Loucy (cell line): ENCODE measurements around the gene LPGAT1.

Experiments used
- H2AFZ ChIP-seq: fragments of 200-600 bp; sonication (generic); 2 replicates; pipeline ENCODE4 v1.6.0; 2016; ENCODE audit warnings: antibody characterized with exemption, mild to moderate bottlenecking, low read length, moderate library complexity
- H3F3A ChIP-seq: fragments of 200-600 bp; 2 replicates; pipeline ENCODE4 v1.6.0; 2016; ENCODE audit warnings: antibody characterized with exemption, low read depth, mild to moderate bottlenecking
- H3K27me3 ChIP-seq: fragments of 200-600 bp; sonication (generic); 2 replicates; pipeline ENCODE4 v1.6.1; 2014; ENCODE audit warnings: low read length, mild to moderate bottlenecking; ENCODE audit not compliant: insufficient read depth, poor library complexity, severe bottlenecking
- H3K36me3 ChIP-seq: fragments of 200-600 bp; sonication (generic); 2 replicates; pipeline ENCODE4 v1.6.1; 2016; ENCODE audit warnings: low read length; ENCODE audit not compliant: insufficient read depth
- H3K4me1 ChIP-seq: fragments of 200-600 bp; sonication (generic); 2 replicates; pipeline ENCODE4 v1.5.1; 2014; ENCODE audit warnings: low read length, mild to moderate bottlenecking; ENCODE audit not compliant: insufficient read depth, poor library complexity, severe bottlenecking
- H3K4me2 ChIP-seq: fragments of 200-600 bp; sonication (generic); 2 replicates; pipeline ENCODE4 v1.6.0; 2014; ENCODE audit warnings: antibody characterized with exemption, low read length, low read depth, mild to moderate bottlenecking; ENCODE audit not compliant: poor library complexity, severe bottlenecking
- H3K4me3 ChIP-seq: fragments of 200-600 bp; sonication (generic); 2 replicates; pipeline ENCODE4 v1.5.1; 2014; ENCODE audit warnings: low read length, mild to moderate bottlenecking, mixed read lengths; ENCODE audit not compliant: poor library complexity, severe bottlenecking
- H3K79me2 ChIP-seq: fragments of 200-600 bp; sonication (generic); 2 replicates; pipeline ENCODE4 v1.6.1; 2014; ENCODE audit warnings: low read length; ENCODE audit not compliant: insufficient read depth
- H3K9ac ChIP-seq: fragments of 200-600 bp; sonication (generic); 2 replicates; pipeline ENCODE4 v1.6.0; 2014; ENCODE audit warnings: mild to moderate bottlenecking, low read depth, low read length, moderate library complexity; ENCODE audit not compliant: poor library complexity, severe bottlenecking
- H3K9me2 ChIP-seq: fragments of 200-600 bp; sonication (generic); replicated peaks from 2 replicates; pipeline ENCODE4 v1.6.1; 2016; ENCODE audit warnings: low read depth, low read length, mixed read lengths
- H3K9me3 ChIP-seq: fragments of 200-600 bp; sonication (generic); 2 replicates; pipeline ENCODE4 v1.6.1; 2014; ENCODE audit warnings: mild to moderate bottlenecking, antibody characterized with exemption, low read length, low read depth; ENCODE audit not compliant: insufficient read depth
- H4K20me1 ChIP-seq: fragments of 200-600 bp; sonication (generic); 2 replicates; pipeline ENCODE4 v1.6.0; 2014; ENCODE audit warnings: antibody characterized with exemption, low read length, mild to moderate bottlenecking; ENCODE audit not compliant: insufficient read depth, poor library complexity, severe bottlenecking
- CTCF ChIP-seq: fragments of 200-600 bp; sonication (generic); conservative IDR thresholded peaks from 2 replicates; pipeline ENCODE4 v1.5.1; 2014; ENCODE audit warnings: mild to moderate bottlenecking, antibody characterized with exemption, low read length
- EZH2phosphoT487 ChIP-seq: fragments of 200-600 bp; IDR thresholded peaks from 2 replicates; pipeline ENCODE4 v1.6.1; 2018; ENCODE audit warnings: antibody characterized with exemption, mild to moderate bottlenecking, moderate library complexity, borderline replicate concordance

The LPGAT1 gene

GRCh38 chr1:211756471-211757020, 74.0 kb downstream of the LPGAT1 start:
- Histone ChIP-seq H3K79me2 (no peaks in the 10 kb centered on the region), H2AFZ (no peak overlapping the region), H4K20me1 (no peaks in the 10 kb centered on the region), H3K9ac (no peak overlapping the region), H3F3A (no peaks in the 10 kb centered on the region), H3K9me2 (no peaks in the 10 kb centered on the region), H3K27me3 (no peaks in the 10 kb centered on the region), H3K4me1 (no peaks in the 10 kb centered on the region), H3K4me3 (no peak overlapping the region), H3K4me2 (no peak overlapping the region), H3K36me3 (peaks cover 10% of the 10 kb centered on the region), H3K9me3 (0 out of 2 replicates have a peak, but pooled peaks cover 4% of the 10 kb centered on the region)
- TF ChIP-seq CTCF, result no peak
- no peak for TF ChIP-seq EZH2phosphoT487

- no peaks in the 10 kb centered on the region for H3K79me2 ChIP-seq
- H3K9me2 ChIP-seq, result no peaks in the 10 kb centered on the region
- H3K4me1 ChIP-seq, result no peaks in the 10 kb centered on the region
- H2AFZ ChIP-seq, result no peak overlapping the region
- H3K9ac ChIP-seq, result no peak overlapping the region
- no peaks in the 10 kb centered on the region for H4K20me1 ChIP-seq
- no peak overlapping the region for H3K4me3 ChIP-seq
- H3K9me3 ChIP-seq, result 0 out of 2 replicates have a peak, but pooled peaks cover 4% of the 10 kb centered on the region
- no peak overlapping the region for H3K4me2 ChIP-seq
- H3K36me3 ChIP-seq, result peaks cover 33% of the 10 kb centered on the region
- no peak for TF ChIP-seq CTCF
- no peak for TF ChIP-seq EZH2phosphoT487
- H3K27me3 ChIP-seq, result no peaks in the 10 kb centered on the region
- no peaks in the 10 kb centered on the region for H3F3A ChIP-seq
Measured at GRCh38 chr1:211753649-211754251, 76.8 kb downstream of the LPGAT1 start.

GRCh38 chr1:211752951-211753486, 77.5 kb downstream of the LPGAT1 start:
- TF ChIP-seq CTCF (no peak), EZH2phosphoT487 (no peak)
- H3K79me2 ChIP-seq, result no peaks in the 10 kb centered on the region
- H4K20me1 ChIP-seq, result no peaks in the 10 kb centered on the region
- no peaks in the 10 kb centered on the region for H3K27me3 ChIP-seq
- H3K4me2 ChIP-seq, result no peak overlapping the region
- H3K9ac ChIP-seq, result no peak overlapping the region
- H3K4me1 ChIP-seq, result no peaks in the 10 kb centered on the region
- 0 out of 2 replicates have a peak, but pooled peaks cover 2% of the 10 kb centered on the region for H3K9me3 ChIP-seq
- no peak overlapping the region for H3K4me3 ChIP-seq
- no peak overlapping the region for H2AFZ ChIP-seq
- no peaks in the 10 kb centered on the region for H3K9me2 ChIP-seq
- no peaks in the 10 kb centered on the region for H3F3A ChIP-seq
- H3K36me3 ChIP-seq, result peaks cover 33% of the 10 kb centered on the region
